ENCODE results near the gene RAB20.

The RAB20 gene

DNA sequence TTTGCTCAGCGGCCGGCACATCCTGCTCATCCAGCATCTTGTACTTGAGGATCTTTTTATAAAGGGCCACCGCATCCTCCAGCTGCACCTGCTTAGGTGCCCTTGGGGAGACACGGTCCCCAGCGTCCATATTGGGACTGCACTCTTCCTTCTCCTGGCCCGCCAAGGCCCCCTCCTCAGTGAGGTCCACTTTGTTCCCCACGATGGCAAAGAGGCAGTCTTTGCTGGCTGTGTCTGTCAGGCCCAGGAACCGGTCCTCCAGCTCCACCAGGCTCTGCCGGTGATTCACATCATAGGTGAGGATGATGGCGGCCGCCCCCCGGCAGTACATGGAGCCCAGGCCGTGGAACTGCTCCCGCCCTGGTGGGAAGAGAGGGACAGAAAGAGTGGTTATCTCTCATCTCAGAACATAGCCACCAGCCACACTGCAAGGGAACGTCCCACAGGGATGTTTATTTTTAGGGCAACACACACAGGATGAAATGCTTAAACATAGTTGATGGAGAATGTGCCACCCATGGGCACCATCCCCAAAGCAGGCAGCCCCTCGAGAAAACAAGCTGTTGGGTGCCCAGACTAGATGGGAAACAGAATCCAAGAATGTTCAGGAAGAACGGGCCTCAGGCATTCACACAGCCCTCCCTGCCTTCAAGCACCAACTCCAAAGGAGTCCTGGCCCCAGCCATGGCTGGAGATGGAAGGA is 37.5 kb downstream of the RAB20 start:
- no peak for ATAC-seq

DNA sequence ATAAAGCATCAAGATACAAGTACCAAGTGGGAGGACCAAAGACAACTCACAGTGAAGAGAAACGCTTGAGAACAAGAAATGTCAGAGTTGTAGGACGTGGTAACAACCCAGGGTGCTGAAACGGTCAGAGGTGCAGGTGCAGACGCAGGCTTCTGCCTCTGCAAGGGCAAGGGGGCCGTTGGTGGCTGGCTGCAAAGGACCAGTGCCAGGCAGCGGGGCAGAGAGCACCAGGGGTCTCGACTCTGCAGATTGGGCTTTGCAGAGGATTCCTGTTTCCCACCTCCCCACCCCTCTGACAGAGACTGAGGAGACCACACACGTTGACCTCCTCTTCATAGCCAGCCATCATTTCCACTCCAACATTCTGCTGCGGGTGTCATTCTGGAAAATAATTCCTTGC is 38.3 kb downstream of the RAB20 start:
- TF ChIP-seq ARNTL (CRISPR knock-in tag; IDR thresholded peaks at IDR 0.05; ENCODE audit: borderline replicate concordance, low read depth) (no peak), ZFP30 (CRISPR knock-in tag; IDR thresholded peaks at IDR 0.05) (no peak), PPARA (CRISPR knock-in tag; IDR thresholded peaks at IDR 0.05; ENCODE audit: borderline replicate concordance) (no peak), RARB (CRISPR knock-in tag; IDR thresholded peaks at IDR 0.05) (no peak), ZFP3 (CRISPR knock-in tag; IDR thresholded peaks at IDR 0.05) (no peak), ISL1 (CRISPR knock-in tag; IDR thresholded peaks at IDR 0.05) (no peak)
- TF ChIP-seq, protein P1, sequence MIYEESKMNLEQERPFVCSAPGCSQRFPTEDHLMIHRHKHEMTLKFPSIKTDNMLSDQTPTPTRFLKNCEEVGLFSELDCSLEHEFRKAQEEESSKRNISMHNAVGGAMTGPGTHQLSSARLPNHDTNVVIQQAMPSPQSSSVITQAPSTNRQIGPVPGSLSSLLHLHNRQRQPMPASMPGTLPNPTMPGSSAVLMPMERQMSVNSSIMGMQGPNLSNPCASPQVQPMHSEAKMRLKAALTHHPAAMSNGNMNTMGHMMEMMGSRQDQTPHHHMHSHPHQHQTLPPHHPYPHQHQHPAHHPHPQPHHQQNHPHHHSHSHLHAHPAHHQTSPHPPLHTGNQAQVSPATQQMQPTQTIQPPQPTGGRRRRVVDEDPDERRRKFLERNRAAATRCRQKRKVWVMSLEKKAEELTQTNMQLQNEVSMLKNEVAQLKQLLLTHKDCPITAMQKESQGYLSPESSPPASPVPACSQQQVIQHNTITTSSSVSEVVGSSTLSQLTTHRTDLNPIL (CRISPR knock-in tag; IDR thresholded peaks at IDR 0.05; ENCODE audit: low read depth) = no peak
- TF ChIP-seq, protein P2, sequence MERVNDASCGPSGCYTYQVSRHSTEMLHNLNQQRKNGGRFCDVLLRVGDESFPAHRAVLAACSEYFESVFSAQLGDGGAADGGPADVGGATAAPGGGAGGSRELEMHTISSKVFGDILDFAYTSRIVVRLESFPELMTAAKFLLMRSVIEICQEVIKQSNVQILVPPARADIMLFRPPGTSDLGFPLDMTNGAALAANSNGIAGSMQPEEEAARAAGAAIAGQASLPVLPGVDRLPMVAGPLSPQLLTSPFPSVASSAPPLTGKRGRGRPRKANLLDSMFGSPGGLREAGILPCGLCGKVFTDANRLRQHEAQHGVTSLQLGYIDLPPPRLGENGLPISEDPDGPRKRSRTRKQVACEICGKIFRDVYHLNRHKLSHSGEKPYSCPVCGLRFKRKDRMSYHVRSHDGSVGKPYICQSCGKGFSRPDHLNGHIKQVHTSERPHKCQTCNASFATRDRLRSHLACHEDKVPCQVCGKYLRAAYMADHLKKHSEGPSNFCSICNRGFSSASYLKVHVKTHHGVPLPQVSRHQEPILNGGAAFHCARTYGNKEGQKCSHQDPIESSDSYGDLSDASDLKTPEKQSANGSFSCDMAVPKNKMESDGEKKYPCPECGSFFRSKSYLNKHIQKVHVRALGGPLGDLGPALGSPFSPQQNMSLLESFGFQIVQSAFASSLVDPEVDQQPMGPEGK (CRISPR knock-in tag; IDR thresholded peaks at IDR 0.05; ENCODE audit: borderline replicate concordance) = no peak

More for the DNA sequence above, 37.5 kb downstream of the RAB20 start:
- TF ChIP-seq, protein P2 (CRISPR knock-in tag; IDR thresholded peaks at IDR 0.05; ENCODE audit: borderline replicate concordance) = no peak
- TF ChIP-seq OSR1 (CRISPR knock-in tag; IDR thresholded peaks at IDR 0.05) = no peak

DNA sequence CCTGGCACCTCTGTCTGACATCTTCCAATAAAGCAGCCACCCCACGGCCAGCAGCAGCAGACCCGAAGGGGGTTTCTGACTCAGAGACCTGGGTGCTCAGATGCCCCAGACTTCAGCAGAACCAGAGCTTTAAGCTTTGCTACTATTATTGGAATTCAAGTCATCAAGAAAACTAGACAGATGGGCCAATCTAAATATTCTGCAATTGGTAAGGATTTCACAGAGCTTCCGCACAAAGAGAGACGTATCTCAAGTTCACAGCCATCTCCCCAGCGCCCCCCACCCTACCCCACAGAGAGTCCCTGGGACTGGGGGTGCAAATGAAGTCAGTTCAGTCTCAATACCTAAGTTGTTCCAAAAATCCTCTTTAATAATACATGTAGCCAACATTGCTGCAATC is 38.8 kb downstream of the RAB20 start:
- ATAC-seq = no peak
- no peak for TF ChIP-seq GLIS3 (CRISPR knock-in tag; IDR thresholded peaks at IDR 0.05)
- no peak for TF ChIP-seq ZFP3 (CRISPR knock-in tag; IDR thresholded peaks at IDR 0.05)
- TF ChIP-seq RARB (CRISPR knock-in tag; IDR thresholded peaks at IDR 0.05) = no peak
- TF ChIP-seq, protein P3, sequence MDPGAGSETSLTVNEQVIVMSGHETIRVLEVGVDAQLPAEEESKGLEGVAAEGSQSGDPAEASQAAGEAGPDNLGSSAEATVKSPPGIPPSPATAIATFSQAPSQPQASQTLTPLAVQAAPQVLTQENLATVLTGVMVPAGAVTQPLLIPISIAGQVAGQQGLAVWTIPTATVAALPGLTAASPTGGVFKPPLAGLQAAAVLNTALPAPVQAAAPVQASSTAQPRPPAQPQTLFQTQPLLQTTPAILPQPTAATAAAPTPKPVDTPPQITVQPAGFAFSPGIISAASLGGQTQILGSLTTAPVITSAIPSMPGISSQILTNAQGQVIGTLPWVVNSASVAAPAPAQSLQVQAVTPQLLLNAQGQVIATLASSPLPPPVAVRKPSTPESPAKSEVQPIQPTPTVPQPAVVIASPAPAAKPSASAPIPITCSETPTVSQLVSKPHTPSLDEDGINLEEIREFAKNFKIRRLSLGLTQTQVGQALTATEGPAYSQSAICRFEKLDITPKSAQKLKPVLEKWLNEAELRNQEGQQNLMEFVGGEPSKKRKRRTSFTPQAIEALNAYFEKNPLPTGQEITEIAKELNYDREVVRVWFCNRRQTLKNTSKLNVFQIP (CRISPR knock-in tag; IDR thresholded peaks at IDR 0.05; ENCODE audit: borderline replicate concordance, low read depth) = no peak

More for the DNA sequence above, 38.3 kb downstream of the RAB20 start:
- ATAC-seq = no peak

DNA sequence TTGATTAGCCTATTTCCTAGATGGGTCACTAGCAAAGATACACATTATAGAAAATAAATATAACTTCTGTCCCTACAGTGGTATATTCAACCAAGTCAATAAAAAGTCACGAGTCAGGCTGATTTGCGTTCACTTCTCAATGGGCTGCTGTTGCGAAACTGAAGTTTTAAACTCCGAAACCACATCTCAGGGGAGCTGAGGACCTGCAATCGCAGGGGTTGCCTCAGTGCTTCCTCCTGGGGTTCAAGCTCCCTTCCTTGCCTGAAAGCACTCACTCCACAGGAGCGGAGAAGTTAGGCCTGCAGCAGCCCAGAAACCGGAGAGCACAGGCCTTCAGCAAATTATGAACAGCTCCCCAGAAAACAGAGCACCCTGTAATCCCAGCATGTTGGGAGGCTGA is 39.6 kb downstream of the RAB20 start:
- TF ChIP-seq ZFP30 (CRISPR knock-in tag; IDR thresholded peaks at IDR 0.05) (no peak), TCF4 (CRISPR knock-in tag; IDR thresholded peaks at IDR 0.05; ENCODE audit: borderline replicate concordance) (no peak)
- no peak for ATAC-seq

DNA sequence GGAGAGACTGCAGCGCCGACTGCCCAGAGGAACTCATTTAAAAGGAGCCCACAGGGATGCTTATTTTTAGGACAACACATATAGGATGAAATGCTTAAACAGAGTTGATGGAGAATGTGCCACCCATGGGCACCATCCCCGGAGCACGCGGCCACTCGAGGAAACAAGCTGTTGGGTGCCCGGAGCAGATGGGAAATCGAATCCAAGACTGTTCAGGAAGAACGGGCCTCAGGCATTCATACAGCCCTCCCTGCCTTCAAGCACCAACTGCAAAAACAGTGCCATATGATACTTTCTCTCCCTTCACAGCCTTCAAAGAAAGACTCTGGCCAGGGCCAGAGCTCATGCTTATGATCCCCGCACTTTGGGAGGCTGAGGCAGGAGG is 40.2 kb downstream of the RAB20 start:
- no peak for ATAC-seq
- TF ChIP-seq OSR1 (CRISPR knock-in tag; IDR thresholded peaks at IDR 0.05) (no peak), BACH2 (CRISPR knock-in tag; IDR thresholded peaks at IDR 0.05; ENCODE audit: borderline replicate concordance) (no peak), ZNF70 (CRISPR knock-in tag; IDR thresholded peaks at IDR 0.05) (no peak), ZFP3 (CRISPR knock-in tag; IDR thresholded peaks at IDR 0.05) (no peak), ZFP30 (CRISPR knock-in tag; IDR thresholded peaks at IDR 0.05) (no peak), SNAI2 (CRISPR knock-in tag; IDR thresholded peaks at IDR 0.05) (no peak), ZC3H10 (CRISPR knock-in tag; IDR thresholded peaks at IDR 0.05) (no peak), CSDC2 (CRISPR knock-in tag; IDR thresholded peaks at IDR 0.05) (no peak), ZNF8 (CRISPR knock-in tag; IDR thresholded peaks at IDR 0.05) (no peak), RARB (CRISPR knock-in tag; IDR thresholded peaks at IDR 0.05) (no peak), ZNF565 (CRISPR knock-in tag; conservative IDR thresholded peaks at IDR 0.05; ENCODE audit: low read depth) (no peak), TCF4 (CRISPR knock-in tag; IDR thresholded peaks at IDR 0.05; ENCODE audit: borderline replicate concordance) (no peak), TOX (CRISPR knock-in tag; IDR thresholded peaks at IDR 0.05; ENCODE audit: borderline replicate concordance) (no peak), GLIS3 (CRISPR knock-in tag; IDR thresholded peaks at IDR 0.05) (no peak), ESRRG (CRISPR knock-in tag; IDR thresholded peaks at IDR 0.05) (no peak), ARNTL (CRISPR knock-in tag; IDR thresholded peaks at IDR 0.05; ENCODE audit: borderline replicate concordance, low read depth) (no peak)
- TF ChIP-seq, protein P3 (CRISPR knock-in tag; IDR thresholded peaks at IDR 0.05; ENCODE audit: borderline replicate concordance, low read depth) = no peak
- TF ChIP-seq, protein P1 (CRISPR knock-in tag; IDR thresholded peaks at IDR 0.05; ENCODE audit: low read depth) = no peak
- TF ChIP-seq, protein P2 (CRISPR knock-in tag; IDR thresholded peaks at IDR 0.05; ENCODE audit: borderline replicate concordance) = no peak
